Measurements from ENCODE around the gene HOTAIR. TPM values are rescaled to one million over a fixed set of nuclear protein-coding genes. Genes with fewer than 3 reads are reported as not detected.

The HOTAIR gene
- polyA plus RNA-seq, 1 donor = 7.6 TPM

- no peak for DNase-seq
Measured at GRCh38 chr12:53944209-53944608, 30.5 kb downstream of the HOTAIR start.

GRCh38 chr12:53942467-53942997 lies 32.2 kb downstream of the HOTAIR start:
- DNase-seq = no peak

DNA sequence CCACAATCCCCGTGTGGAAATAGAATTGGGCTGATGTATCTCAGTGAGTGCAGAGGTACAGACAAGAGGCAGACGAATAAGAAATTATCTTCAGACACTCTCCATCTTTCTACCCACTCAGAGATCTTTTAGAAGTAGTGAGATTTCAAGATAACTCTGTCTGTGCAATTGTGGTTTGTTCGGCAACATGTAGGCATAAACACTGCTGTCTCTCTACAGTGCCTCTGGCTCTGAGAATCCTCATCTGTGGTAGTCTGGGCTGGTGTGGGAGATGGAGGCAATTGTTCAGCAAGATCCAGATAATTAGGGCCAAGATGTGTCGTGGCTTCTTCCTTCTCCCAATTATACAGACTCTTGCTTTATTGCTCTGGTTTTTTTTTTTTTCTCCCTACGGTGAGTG lies 33.0 kb downstream of the HOTAIR start:
- no peak for DNase-seq

GRCh38 chr12:53941187-53941586 lies 33.6 kb downstream of the HOTAIR start:
- no peak for DNase-seq

DNA sequence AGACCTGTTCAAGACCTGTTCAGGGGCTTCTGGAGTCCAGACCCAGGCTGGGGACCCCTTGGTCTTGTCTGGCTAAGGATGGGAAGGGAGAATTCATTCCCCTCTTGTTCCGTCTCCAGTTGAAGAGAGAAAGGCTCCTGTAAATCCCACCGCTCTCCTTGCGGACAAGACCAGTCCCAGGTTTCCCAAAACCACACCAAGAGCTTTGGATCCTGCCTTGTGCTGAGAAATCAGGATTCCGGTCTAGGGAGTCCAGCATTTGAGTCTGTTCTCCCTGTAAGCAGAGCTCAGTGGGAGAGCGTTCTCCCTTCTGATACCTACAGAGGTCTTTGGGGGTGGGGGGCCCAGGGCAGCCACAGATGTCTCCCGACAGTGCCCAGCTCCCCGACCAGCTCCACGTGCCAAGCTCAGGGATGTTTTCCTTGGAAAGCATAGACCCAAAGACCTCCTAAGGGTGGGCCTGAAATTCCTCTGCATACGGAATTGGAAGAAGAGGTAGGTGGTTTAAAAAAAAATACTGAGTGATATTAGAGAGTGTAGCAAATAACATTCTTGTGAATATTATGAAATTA lies 34.2 kb downstream of the HOTAIR start:
- no peak for DNase-seq

- DNase-seq = no peak
Measured at GRCh38 chr12:53939141-53940108, 35.3 kb downstream of the HOTAIR start.

- DNase-seq = peak; percentile 68
Measured at GRCh38 chr12:53938326-53939140, 36.2 kb downstream of the HOTAIR start, which contains the start of gene HOXC13. Gene HOXC13, plus strand, starts transcription at chr12:53938831. Its CDS starts 76 bp downstream, at chr12:53938907.

- no peak for DNase-seq
Measured at GRCh38 chr12:53937596-53938325, 37.0 kb downstream of the HOTAIR start.

DNA sequence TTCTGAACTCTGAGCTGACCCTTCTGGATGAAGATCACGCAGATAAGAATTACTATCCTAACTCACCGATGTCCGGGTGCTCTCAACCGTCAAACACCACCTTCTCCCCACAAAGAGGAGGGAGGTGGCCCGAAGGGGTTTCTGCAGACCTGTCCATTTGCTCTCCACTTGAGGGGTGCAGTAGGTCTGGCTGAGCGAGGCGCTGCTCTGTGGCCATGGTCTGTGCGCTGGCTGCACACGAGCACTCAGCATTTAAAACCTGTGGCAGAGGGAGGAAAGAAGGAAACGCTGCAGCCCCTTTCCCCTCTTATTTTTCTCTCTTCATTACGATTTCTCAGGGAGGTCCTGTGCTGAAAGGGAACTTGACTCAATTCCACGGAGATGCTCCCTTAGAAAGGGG lies 37.7 kb downstream of the HOTAIR start:
- no peak for DNase-seq

GRCh38 chr12:53935383-53936341 lies 39.1 kb downstream of the HOTAIR start:
- DNase-seq = no peak

- no peak for DNase-seq
Measured at GRCh38 chr12:53932915-53933314, 41.8 kb downstream of the HOTAIR start.

- DNase-seq = no peak
Measured at GRCh38 chr12:53931844-53932581, 42.7 kb downstream of the HOTAIR start.

DNA sequence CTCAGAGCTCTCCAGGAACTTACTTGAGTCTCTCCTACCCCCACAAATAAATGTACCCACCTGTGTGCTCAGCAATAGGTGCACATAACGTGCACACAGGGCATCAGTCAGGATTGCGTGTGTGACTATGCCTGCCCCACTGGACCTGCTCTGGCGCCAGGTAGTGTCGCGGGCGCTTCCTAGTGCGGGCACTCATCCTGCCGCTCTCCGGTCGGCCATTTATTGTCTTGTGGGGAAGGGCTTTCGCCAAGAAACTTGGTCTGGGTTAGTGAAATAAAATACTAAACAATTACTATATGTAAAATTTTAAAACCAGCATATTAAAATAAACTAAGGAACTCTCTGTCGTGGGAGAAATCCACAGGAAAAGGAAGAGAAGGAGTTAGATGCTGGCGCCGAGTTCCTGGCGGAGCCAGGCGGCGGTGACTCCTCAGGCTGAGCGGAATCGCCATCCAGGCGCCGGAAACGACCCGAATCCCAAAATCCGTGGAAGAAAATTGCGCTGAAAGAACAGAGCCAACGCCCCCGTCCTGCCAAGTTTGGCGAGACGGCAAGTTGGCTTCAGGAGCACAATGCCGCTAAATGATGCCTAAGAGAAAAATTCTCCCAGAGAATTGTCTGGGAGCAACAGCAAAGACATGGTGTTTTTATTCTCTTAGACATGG lies 44.0 kb downstream of the HOTAIR start:
- DNase-seq = no peak

DNA sequence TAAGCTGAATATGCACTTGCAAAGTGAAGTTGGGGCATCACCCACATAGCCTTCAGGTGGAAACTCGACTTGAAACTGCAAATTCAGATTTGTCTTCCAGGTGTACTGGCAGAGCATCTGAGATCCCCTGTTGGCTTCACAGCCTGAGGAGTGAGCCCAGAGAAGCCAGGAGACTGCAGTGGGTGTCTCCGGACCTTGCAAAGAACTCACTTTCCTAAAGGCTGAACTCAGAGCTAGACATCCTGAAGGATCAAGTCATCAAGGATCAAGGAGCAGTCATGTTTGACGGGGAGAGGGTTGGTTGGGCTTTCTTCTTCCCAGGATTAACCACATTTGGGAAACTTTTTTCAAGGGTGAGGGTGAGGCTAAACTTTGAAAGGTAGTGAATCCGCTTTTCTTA lies 45.2 kb downstream of the HOTAIR start:
- DNase-seq = no peak

GRCh38 chr12:53928054-53928835 lies 46.5 kb downstream of the HOTAIR start:
- no peak for DNase-seq

DNA sequence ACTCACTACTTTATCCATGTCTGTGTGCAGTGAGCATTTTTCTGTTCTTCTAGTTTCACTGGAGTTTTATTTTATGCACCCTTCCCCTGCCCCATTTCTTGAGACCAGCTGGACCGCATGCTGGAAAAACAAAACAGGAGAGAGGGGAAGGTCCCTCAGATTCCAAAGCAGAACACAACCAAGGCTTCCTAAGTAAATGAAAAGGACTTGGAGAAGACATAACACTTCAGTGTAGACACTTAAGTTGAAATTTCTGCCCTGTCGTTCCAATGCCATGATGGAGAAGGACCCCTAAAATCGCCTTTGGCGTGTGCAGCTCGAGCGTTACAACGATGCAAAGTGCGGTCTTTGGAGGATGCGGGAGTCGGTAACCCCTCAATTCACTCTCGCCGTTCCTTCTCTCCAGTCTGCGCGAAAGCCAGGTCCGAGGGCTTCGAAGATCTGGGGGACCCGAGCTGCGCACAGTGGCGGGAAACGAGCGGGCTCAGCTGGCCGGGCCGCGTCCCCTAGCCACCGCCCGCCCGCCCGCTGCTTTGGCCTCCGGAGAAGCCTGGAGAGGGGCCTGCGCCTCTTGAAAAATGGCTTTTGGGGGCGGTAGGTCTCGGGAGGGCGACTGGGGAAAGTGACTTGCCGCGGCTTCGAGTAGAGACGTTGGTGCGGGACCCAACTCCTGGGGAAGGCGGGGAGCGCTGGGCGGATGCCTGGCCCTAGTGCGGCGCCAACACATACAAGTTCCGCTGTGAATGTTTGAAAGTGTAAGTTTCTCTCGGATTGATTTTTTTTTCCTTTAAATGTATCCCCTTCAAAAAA lies 47.3 kb downstream of the HOTAIR start:
- DNase-seq = no peak

DNA sequence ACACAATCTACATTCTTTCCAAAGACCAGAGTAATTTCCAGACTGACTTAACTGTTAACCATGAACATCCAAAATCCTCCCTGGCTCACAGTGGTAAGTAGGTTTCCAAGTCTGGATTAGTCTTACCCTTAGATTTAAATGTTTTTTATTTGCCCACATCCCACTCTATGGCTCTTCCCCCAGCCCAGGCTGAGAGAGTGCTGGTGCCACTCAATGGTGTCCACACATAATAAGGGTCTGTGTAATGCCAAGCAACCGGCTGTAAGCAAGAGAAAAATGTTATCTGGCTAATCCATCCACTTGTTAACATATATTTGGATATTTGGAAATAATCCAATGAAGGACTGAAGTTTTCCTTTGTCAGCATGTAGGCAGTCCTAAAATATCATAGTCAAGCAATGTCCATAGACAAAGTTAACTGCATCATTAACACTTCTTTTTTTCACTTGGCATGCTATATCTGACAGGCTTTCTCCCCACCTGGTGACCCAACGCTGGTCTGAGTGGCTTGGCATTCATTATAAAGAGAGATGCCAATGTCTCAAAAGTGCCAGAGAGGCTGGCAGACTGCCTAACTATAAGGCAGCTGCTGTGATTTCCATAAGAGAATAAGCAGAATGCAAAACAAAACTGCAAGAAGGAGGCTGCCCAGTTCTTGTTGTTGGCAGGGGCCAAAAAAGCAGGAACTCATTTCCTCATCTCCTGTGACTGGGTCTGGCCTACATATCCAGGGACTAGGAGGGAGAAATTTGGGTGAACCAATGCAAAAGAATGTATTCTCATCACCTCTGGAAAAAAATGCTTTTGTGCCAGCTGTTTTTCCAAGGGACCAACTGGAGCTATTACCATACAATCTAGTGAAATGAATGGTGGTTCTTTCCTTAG lies 50.0 kb downstream of the HOTAIR start:
- no peak for DNase-seq
